ENCODE data around the gene RFLNA.

GRCh38 chr12:124315372-124316044 lies 20.6 kb downstream of the RFLNA start:
- TF ChIP-seq CTCF (IDR thresholded peaks at IDR 0.05; ENCODE audit: low read length) (no peak), EZH2 (IDR thresholded peaks at IDR 0.05; ENCODE audit: borderline replicate concordance, low read length) (no peak)
